IMR-90 (cell line): ENCODE measurements around the gene TGFBR2.

ENCODE experiments used
- CTCF ChIP-seq: conservative IDR thresholded peaks from 2 replicates; pipeline ENCODE4 v1.5.1; 2012; ENCODE audit warnings: mild to moderate bottlenecking, low read depth, low read length, improper control_type of control experiment
- FOS ChIP-seq: fragments of 150-350 bp; IDR thresholded peaks from 2 replicates; pipeline ENCODE4 v1.6.1; 2016; ENCODE audit warnings: low read depth, low read length
- MXI1 ChIP-seq: IDR thresholded peaks from 2 replicates; pipeline ENCODE4 v1.6.1; 2012; ENCODE audit warnings: low read depth, mild to moderate bottlenecking, low read length, moderate library complexity, borderline replicate concordance
- POLR2A ChIP-seq: IDR thresholded peaks from 2 replicates; pipeline ENCODE4 v1.6.1; 2012; ENCODE audit warnings: mild to moderate bottlenecking, low read depth, low read length
- RFX5 ChIP-seq: IDR thresholded peaks from 2 replicates; pipeline ENCODE4 v1.8.0; 2012; ENCODE audit warnings: low read depth, mild to moderate bottlenecking, low read length, moderate library complexity
- USF2 ChIP-seq: fragments of 150-350 bp; IDR thresholded peaks from 2 replicates; pipeline ENCODE4 v1.6.1; 2017; ENCODE audit warnings: mild to moderate bottlenecking, antibody characterized with exemption, low read length, low read depth

GRCh38 chr3:30626443-30627180 is 20.2 kb downstream of the TGFBR2 start:
- TF ChIP-seq CTCF (no peak), RFX5 (no peak), USF2 (no peak), FOS (peak; percentile 54; the same call in 1 of the 2 replicates), POLR2A (no peak), MXI1 (no peak)
